A673 (cell line): ENCODE results near the gene CAV3. TPM values are rescaled to one million over a fixed set of nuclear protein-coding genes. Genes with fewer than 3 reads are reported as not detected.

Experiments
- BruUV-seq: library from RNA; stranded (reverse); fragments of 400-500 nt; replicated peaks from 2 replicates; lab custom pipeline; 2021; lab: Mats Ljungman, UMichigan
- CTCF ChIA-PET: fragments of 300-600 bp; sonication (Branson Sonifier 250); formaldehyde crosslinking; loops from one replicate; lab custom pipeline; 2022; ENCODE audit warnings: antibody characterized with exemption; lab: Charles Lee
- POLR2A ChIA-PET: fragments of 300-600 bp; sonication (Branson Sonifier 250); formaldehyde crosslinking; loops from one replicate; lab custom pipeline; 2022; ENCODE audit warnings: antibody characterized with exemption; ENCODE audit not compliant: low non-redundant PET; lab: Charles Lee
- DNase-seq: peaks from one replicate; pipeline ENCODE4 v3.0.0-alpha.2; 2015; ENCODE audit warnings: low spot score
- H3K27ac ChIP-seq: fragments of 200-600 bp; sonication (generic); 2 replicates; pipeline ENCODE4 v1.5.1; 2016; ENCODE audit warnings: mixed run types, low read depth, mild to moderate bottlenecking, mixed read lengths, antibody characterized with exemption, low read length; ENCODE audit not compliant: poor library complexity, severe bottlenecking
- H3K27me3 ChIP-seq: fragments of 200-600 bp; sonication (generic); replicated peaks from 2 replicates; pipeline ENCODE4 v1.6.1; 2017; ENCODE audit warnings: mixed run types, low read depth, mild to moderate bottlenecking, mixed read lengths, antibody characterized with exemption, low read length; ENCODE audit not compliant: insufficient read depth, poor library complexity
- H3K36me3 ChIP-seq: fragments of 200-600 bp; sonication (generic); 2 replicates; pipeline ENCODE4 v1.6.1; 2016; ENCODE audit warnings: mixed run types, mild to moderate bottlenecking, mixed read lengths, antibody characterized with exemption, low read length; ENCODE audit not compliant: insufficient read depth, poor library complexity, severe bottlenecking
- H3K4me1 ChIP-seq: fragments of 200-600 bp; sonication (generic); 2 replicates; pipeline ENCODE4 v1.6.1; 2017; ENCODE audit warnings: mixed run types, mild to moderate bottlenecking, mixed read lengths, antibody characterized with exemption, low read length; ENCODE audit not compliant: insufficient read depth, poor library complexity, severe bottlenecking
- H3K4me3 ChIP-seq: fragments of 200-600 bp; sonication (generic); 2 replicates; pipeline ENCODE4 v1.5.1; 2016; ENCODE audit warnings: low read depth, mixed run types, mild to moderate bottlenecking, mixed read lengths, low read length; ENCODE audit not compliant: poor library complexity, severe bottlenecking
- H3K9me3 ChIP-seq: fragments of 200-600 bp; sonication (generic); 2 replicates; pipeline ENCODE4 v1.6.1; 2016; ENCODE audit warnings: mixed run types, low read depth, mild to moderate bottlenecking, mixed read lengths, antibody characterized with exemption, low read length; ENCODE audit not compliant: poor library complexity, severe bottlenecking
- CTCF ChIP-seq: fragments of 300-800, 200-600 bp; sonication (generic); conservative IDR thresholded peaks from 2 replicates; pipeline ENCODE4 v1.5.1; 2017; ENCODE audit warnings: low read depth, mild to moderate bottlenecking, antibody characterized with exemption, low read length, moderate library complexity, mixed read lengths
- EZH2 ChIP-seq: fragments of 200-600 bp; sonication (generic); IDR thresholded peaks from 2 replicates; pipeline ENCODE4 v1.6.1; 2017; ENCODE audit warnings: borderline replicate concordance, low read depth, mild to moderate bottlenecking, mixed read lengths, antibody characterized with exemption, low read length; ENCODE audit not compliant: poor library complexity, severe bottlenecking
- intact Hi-C: fragments of 100-400 bp; cut with micrococcal nuclease; formaldehyde crosslinking; loops from one replicate; pipeline ENCODE4 v1.10.0; 2022; ENCODE audit not compliant: unreplicated experiment
- total RNA-seq: library from RNA; stranded (reverse); gene quantifications from 2 replicates; pipeline ENCODE4 v1.2.3, GENCODE V29; 2021

Gene CAV3
- total RNA-seq, 1 experiment from 2014 or later, result not detected

DNA sequence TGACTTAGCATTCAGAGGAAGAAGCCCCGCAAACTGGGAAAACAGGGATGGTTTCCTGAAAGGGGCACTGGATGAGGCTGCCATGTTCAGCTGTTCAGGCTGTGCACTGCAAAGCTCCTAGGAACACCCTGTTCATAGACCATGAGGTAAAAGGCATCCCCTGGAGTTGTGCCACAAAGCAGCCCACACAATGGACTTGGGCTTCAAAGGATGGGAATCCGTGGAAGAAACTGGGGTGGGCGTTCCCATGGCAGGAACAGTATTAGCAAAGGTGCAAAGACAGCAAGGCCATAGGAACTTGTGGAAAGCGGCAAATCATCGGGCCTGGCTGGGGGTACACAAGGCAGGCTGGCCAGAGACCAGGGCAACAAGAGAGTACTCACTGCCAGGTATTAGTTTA is 26.9 kb downstream of the CAV3 start:
- no peak overlapping the region for H3K4me3 ChIP-seq
- intact Hi-C loops, result no loop called here
- no TSS peak for BruUV-seq
- ChIA-PET CTCF (no interaction called here), POLR2A (no interaction called here)
- no peaks in the 10 kb centered on the region for H3K27me3 ChIP-seq
- H3K4me1 ChIP-seq, result no peaks in the 10 kb centered on the region
- TF ChIP-seq EZH2 (no peak), CTCF (no peak)
- no peaks in the 10 kb centered on the region for H3K36me3 ChIP-seq
- H3K9me3 ChIP-seq, result no peaks in the 10 kb centered on the region
- H3K27ac ChIP-seq, result no peak overlapping the region
- DNase-seq, result no peak

DNA sequence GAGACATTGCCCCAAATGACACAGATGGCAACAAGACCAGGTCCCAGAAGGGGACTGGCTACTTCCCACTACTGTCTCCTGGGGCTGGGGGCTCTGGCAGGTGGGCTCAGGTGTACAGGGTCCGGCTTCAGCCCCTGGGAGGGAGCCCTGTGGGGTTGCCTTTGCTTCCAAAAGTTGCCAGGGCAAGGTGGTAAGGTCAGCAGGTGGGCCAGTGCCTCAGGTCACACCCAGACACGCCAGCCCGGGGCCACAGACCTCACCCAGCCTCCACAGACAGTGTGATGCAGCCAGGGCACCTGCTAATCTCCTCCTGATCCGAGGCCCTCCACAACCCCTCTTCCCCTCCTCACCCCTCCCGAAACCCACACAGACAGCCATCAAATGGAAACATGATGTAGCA is 28.3 kb downstream of the CAV3 start:
- Histone ChIP-seq H3K4me3 (no peak overlapping the region), H3K27ac (no peak overlapping the region), H3K27me3 (no peaks in the 10 kb centered on the region), H3K4me1 (no peaks in the 10 kb centered on the region), H3K9me3 (no peaks in the 10 kb centered on the region), H3K36me3 (no peaks in the 10 kb centered on the region)
- ChIA-PET CTCF (no interaction called here), POLR2A (no interaction called here)
- TF ChIP-seq EZH2, result no peak
- no peak for TF ChIP-seq CTCF
- DNase-seq, result no peak
- intact Hi-C loops, result no loop called here
- no TSS peak for BruUV-seq

DNA sequence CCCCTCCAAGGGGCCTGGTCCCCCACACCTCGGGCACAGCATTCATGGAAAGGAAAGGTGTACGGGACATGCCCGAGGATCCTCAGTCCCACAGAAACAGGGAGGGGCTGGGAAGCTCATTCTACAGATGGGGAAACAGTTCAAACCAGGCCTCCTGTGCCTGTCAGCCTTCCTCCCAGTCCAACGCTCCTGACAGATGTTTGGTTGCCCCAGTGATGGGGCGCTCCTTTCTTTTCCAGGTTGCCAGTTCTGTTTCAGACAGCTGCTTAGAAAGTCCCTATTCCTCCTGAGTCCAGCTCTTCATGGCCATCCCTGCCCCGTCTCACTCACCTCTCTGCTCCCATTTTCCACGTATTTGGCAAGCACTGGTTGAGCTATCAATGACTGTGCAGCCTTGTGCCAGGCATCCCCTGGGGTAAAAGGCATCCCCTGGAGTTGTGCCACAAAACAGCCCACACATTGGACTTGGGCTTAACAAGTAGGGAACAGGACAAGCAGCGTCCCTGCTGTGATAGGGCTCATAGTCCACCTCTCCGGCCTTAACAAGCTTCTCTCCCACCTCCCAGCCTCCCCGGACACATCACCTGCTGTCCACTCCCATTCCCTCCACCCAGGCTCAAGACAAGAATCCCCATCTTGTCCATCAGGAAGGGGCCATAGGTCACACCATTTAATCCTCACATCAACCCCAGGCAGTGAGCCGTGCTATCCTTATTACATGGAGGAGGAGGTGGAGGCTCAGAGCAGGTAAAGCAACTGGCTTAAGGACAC is 29.2 kb downstream of the CAV3 start:
- POLR2A ChIA-PET, result no interaction called here
- CTCF ChIA-PET, result no interaction called here
- DNase-seq, result no peak
- no peak overlapping the region for H3K27ac ChIP-seq
- no peaks in the 10 kb centered on the region for H3K4me1 ChIP-seq
- no peak overlapping the region for H3K4me3 ChIP-seq
- intact Hi-C loops, result no loop called here
- H3K36me3 ChIP-seq, result no peaks in the 10 kb centered on the region
- TF ChIP-seq CTCF, result no peak
- no peak for TF ChIP-seq EZH2
- BruUV-seq, result no TSS peak
- H3K9me3 ChIP-seq, result no peaks in the 10 kb centered on the region
- no peaks in the 10 kb centered on the region for H3K27me3 ChIP-seq
